IPS DF 4.7 (cell line): Measurements from ENCODE around the gene MTNR1A.

Experiments
- DNase-seq: peaks from one replicate; pipeline ENCODE4 v3.0.0-alpha.2; 2013; ENCODE audit warnings: low spot score; ENCODE audit errors: extremely low read depth

Gene MTNR1A

GRCh38 chr4:186494496-186494895 lies 60.9 kb downstream of the MTNR1A start:
- DNase-seq: no peak

GRCh38 chr4:186487726-186488125 lies 67.6 kb downstream of the MTNR1A start:
- DNase-seq: no peak

- DNase-seq: no peak
Measured at GRCh38 chr4:186486172-186486571, 69.2 kb downstream of the MTNR1A start.

- no peak for DNase-seq
Measured at GRCh38 chr4:186485561-186486062, 69.8 kb downstream of the MTNR1A start.

GRCh38 chr4:186485150-186485549 lies 70.2 kb downstream of the MTNR1A start:
- DNase-seq: no peak

GRCh38 chr4:186483656-186484055 lies 71.7 kb downstream of the MTNR1A start:
- DNase-seq: no peak
